ENCODE results near the gene LIMA1.

LIMA1 gene

DNA sequence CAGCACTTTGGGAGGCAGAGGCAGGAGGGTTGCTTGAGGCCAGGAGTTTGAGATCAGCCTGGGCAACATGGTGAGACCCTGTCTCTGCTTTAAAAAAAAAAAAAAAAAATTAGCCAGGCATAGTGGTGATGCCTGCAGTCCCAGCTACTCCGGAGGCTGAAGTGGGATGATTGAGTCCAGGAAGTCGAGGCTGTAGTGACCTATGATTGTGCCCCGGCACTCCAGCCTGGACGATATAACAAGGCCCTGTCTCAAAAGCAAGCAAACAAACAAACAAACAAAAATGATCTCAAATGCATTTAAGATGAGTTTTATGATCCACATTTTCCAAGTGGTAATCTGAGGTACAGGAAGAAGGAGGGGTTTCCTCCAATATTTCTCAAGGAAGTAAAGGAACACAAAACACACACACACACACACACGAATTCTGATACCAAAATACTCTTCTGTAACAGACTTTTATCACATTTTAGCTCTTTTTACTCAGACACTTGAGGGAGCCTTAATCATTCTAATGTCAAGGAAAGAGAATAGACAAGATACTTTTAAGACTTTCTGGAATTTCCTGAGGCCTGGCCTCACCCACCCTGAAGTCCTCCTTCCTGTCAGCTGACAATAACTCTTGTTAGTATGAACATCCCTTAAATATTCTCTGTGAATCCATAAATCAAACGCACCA lies 71.8 kb downstream of the LIMA1 start:
- peak overlapping the region; percentile 23 for H3K4me3 Mint-ChIP-seq
- CTCF ChIA-PET, result interaction anchor here (0.6 to 1.5 kb wide), 6 partner anchors 10 to 173 kb away, joined by 3 to 5 read pairs (median 4); no protein-coding TSS in a partner anchor

DNA sequence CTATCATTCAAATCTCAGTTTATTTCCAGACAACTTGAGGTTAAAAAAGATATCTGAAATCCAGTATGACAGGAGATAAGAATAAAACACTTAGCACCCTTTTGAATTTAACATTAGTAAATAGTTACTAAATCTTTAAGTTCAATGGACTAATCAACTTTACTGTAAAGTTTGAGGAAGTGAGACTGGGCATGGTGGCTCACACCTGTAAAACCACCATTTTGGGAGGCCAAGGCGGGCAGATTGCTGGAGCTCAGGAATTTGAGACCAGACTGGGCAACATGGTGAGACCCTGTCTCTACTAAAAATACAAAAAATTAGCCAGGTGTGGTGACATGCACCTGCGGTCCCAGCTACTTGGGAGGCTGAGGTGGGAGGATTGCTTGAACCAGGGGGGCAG lies 75.9 kb downstream of the LIMA1 start:
- no peak for DNase-seq
- H3K27ac Mint-ChIP-seq, result no peak overlapping the region
- no peaks in the 10 kb centered on the region for H3K27me3 Mint-ChIP-seq
- CTCF ChIA-PET, result no interaction called here
- no peak overlapping the region for H3K4me3 Mint-ChIP-seq
- H3K4me1 Mint-ChIP-seq, result peaks cover 20% of the 10 kb centered on the region
- H3K9me3 Mint-ChIP-seq, result no peaks in the 10 kb centered on the region
- peaks cover 2% of the 10 kb centered on the region for H3K36me3 Mint-ChIP-seq

More for the DNA sequence above, 71.8 kb downstream of the LIMA1 start:
- peaks cover 35% of the 10 kb centered on the region for H3K4me1 Mint-ChIP-seq
- H3K27me3 Mint-ChIP-seq, result no peaks in the 10 kb centered on the region
- H3K9me3 Mint-ChIP-seq, result no peaks in the 10 kb centered on the region
- H3K36me3 Mint-ChIP-seq, result peaks cover 4% of the 10 kb centered on the region
- no peak for DNase-seq
- H3K27ac Mint-ChIP-seq, result peak overlapping the region; percentile 82

DNA sequence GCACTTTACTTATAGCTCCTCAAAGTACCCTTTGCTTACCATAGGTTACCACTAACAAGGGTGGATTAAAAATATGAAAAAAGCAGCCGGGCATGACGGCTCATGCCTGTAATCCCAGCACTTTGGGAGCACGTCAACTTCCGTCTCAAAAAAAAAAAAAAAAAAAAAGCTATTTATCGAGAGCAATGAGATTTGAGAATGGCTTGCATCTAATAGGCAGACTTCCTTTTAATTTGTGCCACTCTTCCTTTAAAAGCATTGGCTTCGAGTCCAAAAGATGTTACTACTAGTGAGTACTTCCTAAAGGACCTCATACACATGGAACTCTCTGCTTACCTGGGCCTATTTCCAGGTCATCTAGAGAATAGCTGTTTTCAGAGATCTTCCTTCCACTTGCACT lies 77.7 kb downstream of the LIMA1 start:
- no peaks in the 10 kb centered on the region for H3K9me3 Mint-ChIP-seq
- H3K27me3 Mint-ChIP-seq, result no peaks in the 10 kb centered on the region
- no peak for DNase-seq
- H3K27ac Mint-ChIP-seq, result no peak overlapping the region
- peaks cover 5% of the 10 kb centered on the region for H3K4me1 Mint-ChIP-seq
- CTCF ChIA-PET, result interaction anchor here (0.9 kb wide), 1 partner anchor 30 kb away, joined by 3 read pairs; no protein-coding TSS in a partner anchor
- H3K4me3 Mint-ChIP-seq, result no peak overlapping the region
- H3K36me3 Mint-ChIP-seq, result peaks cover 5% of the 10 kb centered on the region

DNA sequence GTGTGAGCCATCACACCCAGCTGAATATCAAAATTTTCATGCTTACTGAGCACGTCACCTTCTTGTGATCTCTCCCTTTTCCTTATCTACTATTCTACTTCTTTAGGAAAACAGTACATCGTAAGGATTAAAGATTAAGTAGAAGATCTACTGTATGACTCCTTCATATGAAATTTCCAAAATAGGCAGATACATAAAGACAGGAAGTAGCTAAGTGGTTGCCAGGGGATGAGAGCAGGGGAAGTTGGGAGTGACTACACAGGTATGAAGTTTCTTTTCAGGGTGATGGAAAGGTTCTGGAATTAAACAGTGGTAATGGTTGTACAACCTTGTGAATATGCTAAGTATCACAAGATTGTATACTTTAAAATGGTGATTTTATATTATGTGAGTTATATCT lies 79.6 kb downstream of the LIMA1 start:
- CTCF ChIA-PET, result interaction anchor here (0.9 to 1.1 kb wide), 2 partner anchors 13 to 71 kb away, joined by 3 read pairs; no protein-coding TSS in a partner anchor
- DNase-seq, result no peak
- H3K4me3 Mint-ChIP-seq, result no peak overlapping the region
- H3K4me1 Mint-ChIP-seq, result peaks cover 2% of the 10 kb centered on the region
- H3K9me3 Mint-ChIP-seq, result no peaks in the 10 kb centered on the region
- no peak overlapping the region for H3K27ac Mint-ChIP-seq
- peaks cover 9% of the 10 kb centered on the region for H3K36me3 Mint-ChIP-seq
- no peaks in the 10 kb centered on the region for H3K27me3 Mint-ChIP-seq

- CTCF ChIA-PET, result interaction anchor here (0.6 kb wide), 1 partner anchor 177 kb away, joined by 4 read pairs; no protein-coding TSS in a partner anchor
- peaks cover 11% of the 10 kb centered on the region for H3K36me3 Mint-ChIP-seq
- H3K27ac Mint-ChIP-seq, result peak overlapping the region; percentile 42
- no peak for DNase-seq
- H3K27me3 Mint-ChIP-seq, result no peaks in the 10 kb centered on the region
- H3K9me3 Mint-ChIP-seq, result no peaks in the 10 kb centered on the region
- H3K4me3 Mint-ChIP-seq, result no peak overlapping the region
- peaks cover 2% of the 10 kb centered on the region for H3K4me1 Mint-ChIP-seq
Observed at GRCh38 chr12:50201987-50202521, 81.3 kb downstream of the LIMA1 start.

GRCh38 chr12:50200552-50201273 lies 82.6 kb downstream of the LIMA1 start:
- H3K27ac Mint-ChIP-seq, result no peak overlapping the region
- no peak overlapping the region for H3K4me3 Mint-ChIP-seq
- DNase-seq, result no peak
- H3K9me3 Mint-ChIP-seq, result no peaks in the 10 kb centered on the region
- peaks cover 2% of the 10 kb centered on the region for H3K4me1 Mint-ChIP-seq
- CTCF ChIA-PET, result interaction anchor here (1.6 kb wide), 1 partner anchor 234 kb away, joined by 4 read pairs; no protein-coding TSS in a partner anchor
- H3K36me3 Mint-ChIP-seq, result peaks cover 13% of the 10 kb centered on the region
- no peaks in the 10 kb centered on the region for H3K27me3 Mint-ChIP-seq

GRCh38 chr12:50198829-50199228 lies 84.5 kb downstream of the LIMA1 start:
- Mint-ChIP-seq H3K27ac (no peak overlapping the region), H3K36me3 (peaks cover 13% of the 10 kb centered on the region), H3K9me3 (no peaks in the 10 kb centered on the region), H3K4me1 (peaks cover 2% of the 10 kb centered on the region), H3K4me3 (no peak overlapping the region), H3K27me3 (no peaks in the 10 kb centered on the region)
- CTCF ChIA-PET, result interaction anchor here (0.7 kb wide), 1 partner anchor 358 kb away, joined by 3 read pairs; no protein-coding TSS in a partner anchor
- DNase-seq, result no peak

DNA sequence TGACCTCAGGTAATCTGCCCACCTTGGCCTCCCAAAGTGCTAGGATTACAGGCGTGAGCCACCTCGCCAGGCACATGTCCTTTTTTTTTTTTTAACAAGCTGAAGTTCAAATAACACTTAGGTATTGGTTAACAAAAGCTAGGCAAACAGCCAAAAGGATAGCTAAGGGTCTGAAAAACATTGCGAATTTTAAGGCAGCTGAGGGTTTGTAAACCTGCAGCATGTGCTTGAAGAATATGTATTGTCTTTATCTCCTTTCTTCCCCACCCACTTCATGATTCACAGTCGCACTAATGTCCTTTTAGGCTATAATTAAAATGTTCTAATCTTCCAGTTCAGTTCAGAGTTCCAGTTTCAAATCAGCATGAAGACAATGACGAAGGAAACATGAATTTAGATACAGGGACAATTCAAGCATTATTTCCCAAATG lies 86.0 kb downstream of the LIMA1 start:
- Mint-ChIP-seq H3K27ac (no peak overlapping the region), H3K4me1 (no peaks in the 10 kb centered on the region), H3K4me3 (no peak overlapping the region), H3K36me3 (peaks cover 13% of the 10 kb centered on the region), H3K9me3 (no peaks in the 10 kb centered on the region), H3K27me3 (no peaks in the 10 kb centered on the region)
- DNase-seq, result no peak
- CTCF ChIA-PET, result interaction anchor here (1.4 to 1.6 kb wide), 2 partner anchors 15 to 117 kb away, joined by 4 read pairs; no protein-coding TSS in a partner anchor

DNA sequence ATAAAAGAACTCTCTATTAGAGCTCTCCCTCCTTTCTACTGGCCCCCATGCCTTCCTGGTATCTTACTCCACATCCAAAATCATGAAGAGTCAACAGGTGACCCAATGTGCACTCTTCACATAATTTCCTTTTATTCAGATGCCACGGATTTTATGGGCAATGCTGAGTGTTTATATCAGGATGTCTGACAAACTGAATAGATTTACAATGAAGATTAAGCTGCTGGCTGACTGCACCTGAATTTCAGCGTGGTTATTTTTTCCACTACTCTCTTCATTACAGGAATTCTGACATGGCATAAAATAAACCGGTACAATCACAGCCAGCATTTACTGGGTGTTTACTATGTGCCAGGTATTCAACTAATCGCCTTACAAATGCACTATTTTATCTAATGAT lies 86.8 kb downstream of the LIMA1 start:
- peaks cover 13% of the 10 kb centered on the region for H3K36me3 Mint-ChIP-seq
- CTCF ChIA-PET, result interaction anchor here (1.0 to 1.6 kb wide), 3 partner anchors 16 to 118 kb away, joined by 3 to 4 read pairs (median 4); no protein-coding TSS in a partner anchor
- no peak overlapping the region for H3K4me3 Mint-ChIP-seq
- no peaks in the 10 kb centered on the region for H3K9me3 Mint-ChIP-seq
- peak overlapping the region; percentile 33 for H3K27ac Mint-ChIP-seq
- H3K4me1 Mint-ChIP-seq, result no peaks in the 10 kb centered on the region
- DNase-seq, result no peak
- H3K27me3 Mint-ChIP-seq, result no peaks in the 10 kb centered on the region

DNA sequence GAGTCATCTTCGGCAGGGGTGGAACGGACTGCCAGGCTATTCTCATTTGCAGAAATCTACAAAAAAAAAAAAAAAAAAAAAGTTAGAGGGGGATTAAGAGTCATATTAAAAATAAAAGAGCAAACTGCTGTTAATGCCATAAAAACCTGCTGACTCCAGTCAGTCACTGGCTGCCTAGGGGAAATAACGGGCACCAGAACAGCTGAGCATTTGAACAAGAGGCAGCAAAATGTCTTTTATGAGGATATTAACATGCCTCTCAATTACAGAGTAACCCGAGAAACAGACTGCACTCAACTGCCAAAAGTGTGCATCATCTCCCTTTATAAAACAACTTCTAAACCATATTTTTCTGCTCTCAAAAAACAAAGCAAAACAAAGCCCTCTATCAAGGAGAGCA lies 87.5 kb downstream of the LIMA1 start:
- Mint-ChIP-seq H3K4me1 (no peaks in the 10 kb centered on the region), H3K36me3 (peaks cover 12% of the 10 kb centered on the region), H3K27me3 (no peaks in the 10 kb centered on the region), H3K27ac (no peak overlapping the region), H3K4me3 (no peak overlapping the region), H3K9me3 (no peaks in the 10 kb centered on the region)
- CTCF ChIA-PET, result interaction anchor here (1.6 kb wide), 1 partner anchor 119 kb away, joined by 4 read pairs; no protein-coding TSS in a partner anchor
- no peak for DNase-seq

GRCh38 chr12:50192908-50193307 lies 90.4 kb downstream of the LIMA1 start:
- H3K27ac Mint-ChIP-seq, result no peak overlapping the region
- peaks cover 5% of the 10 kb centered on the region for H3K36me3 Mint-ChIP-seq
- no peak for DNase-seq
- CTCF ChIA-PET, result no interaction called here
- no peaks in the 10 kb centered on the region for H3K9me3 Mint-ChIP-seq
- peaks cover 16% of the 10 kb centered on the region for H3K4me1 Mint-ChIP-seq
- no peaks in the 10 kb centered on the region for H3K27me3 Mint-ChIP-seq
- H3K4me3 Mint-ChIP-seq, result no peak overlapping the region

GRCh38 chr12:50192236-50192635 lies 91.1 kb downstream of the LIMA1 start:
- H3K9me3 Mint-ChIP-seq, result no peaks in the 10 kb centered on the region
- no peaks in the 10 kb centered on the region for H3K27me3 Mint-ChIP-seq
- H3K4me3 Mint-ChIP-seq, result no peak overlapping the region
- peaks cover 5% of the 10 kb centered on the region for H3K36me3 Mint-ChIP-seq
- H3K4me1 Mint-ChIP-seq, result peaks cover 22% of the 10 kb centered on the region
- no peak overlapping the region for H3K27ac Mint-ChIP-seq
- DNase-seq, result no peak
- CTCF ChIA-PET, result no interaction called here

GRCh38 chr12:50190859-50191258 lies 92.5 kb downstream of the LIMA1 start:
- Mint-ChIP-seq H3K36me3 (peaks cover 5% of the 10 kb centered on the region), H3K27me3 (no peaks in the 10 kb centered on the region), H3K9me3 (no peaks in the 10 kb centered on the region), H3K27ac (no peak overlapping the region), H3K4me3 (no peak overlapping the region), H3K4me1 (peaks cover 33% of the 10 kb centered on the region)
- CTCF ChIA-PET, result interaction anchor here (0.9 kb wide), 2 partner anchors 15 to 80 kb away, joined by 3 read pairs; no protein-coding TSS in a partner anchor
- peak; percentile 23 for DNase-seq

- CTCF ChIA-PET, result interaction anchor here (0.9 kb wide), 1 partner anchor 23 kb away, joined by 3 read pairs; no protein-coding TSS in a partner anchor
- peak overlapping the region; percentile 34 for H3K4me3 Mint-ChIP-seq
- no peaks in the 10 kb centered on the region for H3K9me3 Mint-ChIP-seq
- peaks cover 5% of the 10 kb centered on the region for H3K36me3 Mint-ChIP-seq
- peaks cover 33% of the 10 kb centered on the region for H3K4me1 Mint-ChIP-seq
- H3K27me3 Mint-ChIP-seq, result no peaks in the 10 kb centered on the region
- peak overlapping the region; percentile 73 for H3K27ac Mint-ChIP-seq
- peak; percentile 56 for DNase-seq
Observed at GRCh38 chr12:50188875-50189575, 94.3 kb downstream of the LIMA1 start.

Measured in activated naive CD4-positive, alpha-beta T cell treated with anti-CD3 and anti-CD28 coated beads, Interleukin-2, amount 10 ng/mL, durations not matched to agents 7 days and 5 days (primary cell).